Measurements from ENCODE around the gene SCGB3A1. TPM values are rescaled to one million over a fixed set of nuclear protein-coding genes. Genes with fewer than 3 reads are reported as not detected.

The SCGB3A1 gene
- total and polyA plus RNA-seq, 11 donors = 0.22 to 0.85 (median 0.57) TPM; not detected in 8

GRCh38 chr5:180630426-180630825 lies 39.1 kb upstream of the SCGB3A1 start:
- intact Hi-C loops (cut with DNase I) = no loop called here
- H3K27ac ChIP-seq = no peak overlapping the region
- H3K27me3 ChIP-seq = peaks cover 0 to 11% (median 0%) of the 10 kb centered on the region in 9 donors
- WGBS, 4 donors = 87 to 93% (median 91%) methylated on average over 5 to 22 of the region's 22 CpGs
- TF ChIP-seq CTCF (IDR thresholded peaks at IDR 0.05) = no peak
- TF ChIP-seq POLR2A (IDR thresholded peaks at IDR 0.05) = no peak
- DNase-seq (peak in 3 of 5 donors; percentile 21 to 60 (median 27)), ATAC-seq (no peak)
- no peaks in the 10 kb centered on the region for H3K9me3 ChIP-seq
- H3K4me3 ChIP-seq = no peak overlapping the region
- H3K4me1 ChIP-seq = peaks cover 0 to 15% (median 0%) of the 10 kb centered on the region in 12 donors
- peaks cover 0 to 5% (median 0%) of the 10 kb centered on the region in 9 donors for H3K36me3 ChIP-seq

GRCh38 chr5:180629831-180630382 lies 38.6 kb upstream of the SCGB3A1 start:
- no peak for TF ChIP-seq CTCF (IDR thresholded peaks at IDR 0.05)
- no peak for TF ChIP-seq POLR2A (IDR thresholded peaks at IDR 0.05)
- ATAC-seq (no peak), DNase-seq (peak in 3 of 5 donors; percentile 17 to 57 (median 22))
- Histone ChIP-seq H3K36me3 (peaks cover 0 to 5% (median 0%) of the 10 kb centered on the region in 9 donors), H3K9me3 (no peaks in the 10 kb centered on the region), H3K4me3 (no peak overlapping the region), H3K27ac (no peak overlapping the region), H3K4me1 (peaks cover 0 to 15% (median 0%) of the 10 kb centered on the region in 12 donors), H3K27me3 (peaks cover 0 to 11% (median 0%) of the 10 kb centered on the region in 9 donors)
- 84 to 92% (median 89%) methylated on average over 12 to 25 of the region's 25 CpGs for WGBS, 4 donors
- intact Hi-C loops (cut with DNase I) = no loop called here

- DNase-seq = peak in 3 of 5 donors; percentile 16 to 59 (median 18)
- H3K27ac ChIP-seq = no peak overlapping the region
- no peak overlapping the region for H3K4me3 ChIP-seq
- peaks cover 0 to 15% (median 0%) of the 10 kb centered on the region in 12 donors for H3K4me1 ChIP-seq
- intact Hi-C loops (cut with DNase I) = no loop called here
- 88 to 93% (median 90%) methylated on average over 25 to 44 of the region's 44 CpGs for WGBS, 4 donors
- no peak for ATAC-seq
- peaks cover 0 to 11% (median 0%) of the 10 kb centered on the region in 9 donors for H3K27me3 ChIP-seq
- no peaks in the 10 kb centered on the region for H3K9me3 ChIP-seq
- H3K36me3 ChIP-seq = peaks cover 0 to 5% (median 0%) of the 10 kb centered on the region in 9 donors
- TF ChIP-seq POLR2A (IDR thresholded peaks at IDR 0.05) = no peak
- TF ChIP-seq CTCF (IDR thresholded peaks at IDR 0.05) = no peak
These were observed 37.8 kb upstream of the SCGB3A1 start for GRCh38 chr5:180628827-180629750.

GRCh38 chr5:180628211-180628610 lies 36.9 kb upstream of the SCGB3A1 start:
- DNase-seq (peak in 1 of 5 donors; percentile 18), ATAC-seq (no peak)
- Histone ChIP-seq H3K4me3 (no peak overlapping the region), H3K4me1 (peaks cover 0 to 13% (median 5%) of the 10 kb centered on the region in 12 donors), H3K27me3 (peaks cover 0 to 8% (median 0%) of the 10 kb centered on the region in 9 donors), H3K36me3 (peaks cover 0 to 5% (median 0%) of the 10 kb centered on the region in 9 donors), H3K9me3 (no peaks in the 10 kb centered on the region), H3K27ac (no peak overlapping the region)
- WGBS, 4 donors = 60 to 87% (median 84%) methylated on average over 2 to 14 of the region's 14 CpGs
- no peak for TF ChIP-seq CTCF (IDR thresholded peaks at IDR 0.05)
- no peak for TF ChIP-seq POLR2A (IDR thresholded peaks at IDR 0.05)
- intact Hi-C loops (cut with DNase I) = no loop called here
